A549 treated with dexamethasone at 1 μM for 4 hours (cell line): ENCODE results near the gene GLRA2. TPM values are rescaled to one million over a fixed set of nuclear protein-coding genes. Genes with fewer than 3 reads are reported as not detected.

Experiments used
- total RNA-seq: library from RNA; stranded (reverse); fragments of 200-300 nt; extraction: Qiagen RNA extraction; gene quantifications from 5 replicates; pipeline ENCODE4 v1.2.3, GENCODE V29; 2022

GLRA2 gene
- total RNA-seq: not detected in 5 replicates

GRCh38 chrX:14529290-14529989 lies at the start of gene GLRA2:
Gene GLRA2 (plus strand): TSS chrX:14529536. CDS start chrX:14530058, 522 bp downstream.

